Erythroblast (primary cell): ENCODE results near the gene NCOR2.

ENCODE experiments used
- GATA1 ChIP-seq: IDR thresholded peaks from 2 replicates; pipeline ENCODE4 v1.6.1; 2011; ENCODE audit warnings: low read depth, mild to moderate bottlenecking, control low read depth, low read length, moderate library complexity
- POLR2A ChIP-seq: IDR thresholded peaks from 2 replicates; pipeline ENCODE4 v1.6.1; 2011; ENCODE audit warnings: mild to moderate bottlenecking, low read length

DNA sequence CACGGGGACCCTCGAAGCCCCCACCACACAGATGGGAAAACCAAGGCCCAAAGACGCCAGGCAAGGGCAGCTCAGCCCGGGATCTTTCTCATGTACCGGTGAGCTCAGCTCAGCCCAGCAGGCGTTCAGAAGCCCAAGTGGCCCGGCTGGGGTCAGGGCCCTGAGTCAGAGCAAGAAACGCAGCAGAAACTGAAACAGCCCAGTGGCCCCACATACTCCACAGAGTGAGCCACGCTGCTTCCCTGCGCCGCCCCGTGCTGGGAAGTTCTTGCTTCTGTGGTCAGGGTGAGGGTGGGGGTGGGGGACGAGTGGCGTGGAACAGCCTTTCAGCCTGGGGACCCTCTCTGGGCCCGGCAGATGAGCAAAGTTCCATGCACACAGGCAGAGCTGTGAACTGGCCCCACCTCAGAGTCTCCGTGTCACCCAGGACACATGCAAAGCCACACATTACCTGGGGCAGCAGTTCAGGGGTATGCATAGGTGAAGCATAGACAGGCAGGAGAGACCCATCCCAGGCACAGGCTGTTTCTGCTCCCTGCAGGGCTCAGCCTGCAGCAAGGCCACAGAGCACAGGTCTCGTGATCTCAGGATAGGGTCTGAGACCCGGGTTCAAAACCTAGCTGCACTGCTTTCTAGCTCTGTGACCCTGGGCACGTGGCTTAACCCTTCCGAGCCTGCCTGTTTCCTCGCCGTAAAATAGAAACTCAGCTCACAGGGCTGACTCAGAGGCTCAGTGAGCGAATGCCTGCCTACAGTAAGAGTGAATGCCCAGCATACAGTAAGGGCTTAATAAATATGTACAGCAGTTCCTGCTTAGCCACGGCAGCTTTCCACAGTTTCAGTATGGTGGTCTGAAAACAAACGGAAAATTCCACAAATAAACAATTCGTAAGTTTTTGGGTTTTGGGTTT, 21.6 kb downstream of the NCOR2 start:
- TF ChIP-seq POLR2A, result no peak
- TF ChIP-seq GATA1, result no peak
